Kidney (tissue), 14 donors: ENCODE results near the gene ERCC5. TPM values are rescaled to one million over a fixed set of nuclear protein-coding genes. Genes with fewer than 3 reads are reported as not detected.
A peak's percentile ranks its signal among the peaks of the same experiment; 100 is the strongest.

ENCODE experiments used
- DNase-seq, 5 donors: peaks; one replicate each; pipeline ENCODE4 v3.0.0-alpha.2; 2013 to 2020
- FAIRE-seq: peaks from 2 replicates; lab custom pipeline; 2012; peaks lifted over from hg19 to GRCh38; lab: Jason Lieb, UNC
- H3K27ac ChIP-seq, 2 donors: one replicate each; pipeline ENCODE4 v1.7.0; 2013; ENCODE audit warnings: low read depth in 2 of 2, low read length in 2 of 2, inconsistent platforms in 1 of 2
- H3K27me3 ChIP-seq: one replicate; pipeline ENCODE4 v1.7.1; 2013; ENCODE audit warnings: low read length, inconsistent platforms; ENCODE audit not compliant: control insufficient read depth, insufficient read depth
- H3K36me3 ChIP-seq, 3 donors: one replicate each; pipeline versions ENCODE4 v1.7.0 to v1.7.1; 2013; ENCODE audit warnings: low read length in 3 of 3, control low read depth in 1 of 3, inconsistent platforms in 1 of 3; ENCODE audit not compliant: insufficient read depth in 3 of 3, control insufficient read depth in 2 of 3
- H3K4me1 ChIP-seq, 3 donors: one replicate each; pipeline versions ENCODE4 v1.7.0 to v1.7.1; 2013; ENCODE audit warnings: low read length in 3 of 3, inconsistent platforms in 1 of 3, low read depth in 1 of 3; ENCODE audit not compliant: control insufficient read depth in 2 of 3, insufficient read depth in 2 of 3
- H3K4me3 ChIP-seq, 3 donors: one replicate each; pipeline versions ENCODE4 v1.7.0 to v1.8.1; 2013; ENCODE audit warnings: low read length in 3 of 3, control low read depth in 1 of 3, inconsistent platforms in 1 of 3
- H3K9ac ChIP-seq, 3 donors: one replicate each; pipeline versions ENCODE4 v1.7.0 to v1.7.1; 2013; ENCODE audit warnings: low read length in 3 of 3, control low read depth in 1 of 3, inconsistent platforms in 1 of 3
- H3K9me3 ChIP-seq, 3 donors: one replicate each; pipeline versions ENCODE4 v1.7.0 to v1.7.1; 2013; ENCODE audit warnings: low read length in 3 of 3, control low read depth in 1 of 3, inconsistent platforms in 1 of 3; ENCODE audit not compliant: control insufficient read depth in 2 of 3, insufficient read depth in 1 of 3
- intact Hi-C: fragments of 100-400 bp; cut with DNase I; formaldehyde crosslinking; loops from one replicate; pipeline ENCODE4 v1.11.1; 2022
- polyA plus RNA-seq: library from polyadenylated mRNA; stranded (reverse); fragments of 350-450 nt; fragmentation: Illumina TruSeq; extraction: RNeasy Lipid Tissue Mini Kit (QIAGEN cat#74804); gene quantifications from one replicate; pipeline ENCODE4 v1.2.3, GENCODE V29; 2014; ENCODE audit warnings: low read depth, low replicate concordance; ENCODE audit not compliant: insufficient read depth
- total RNA-seq: library from RNA; stranded (reverse); fragmentation: NEBNext Ultra II Directional; extraction: Animal tissue kit (Norgen Biotek cat#: 25700); gene quantifications from one replicate; pipeline ENCODE4 v1.2.1, GENCODE V29; 2021
- TF ChIP-seq, protein P1 (sequence below): IDR thresholded peaks from 3 replicates; pipeline ENCODE4 v1.5.1; 2012; ENCODE audit warnings: mild to moderate bottlenecking, moderate library complexity, borderline replicate concordance; ENCODE audit not compliant: insufficient read depth; ENCODE audit errors: extremely low read depth
- donor health status: control.
- donor health status: control.
- donor health status: control.
- donor health status: control.
- donor health status: control.
- donor health status: DM: yes; HTN: yes; CAD: no.
- donor health status: Normal renal cell carcinoma (clear cell type).

Gene ERCC5
- total and polyA plus RNA-seq, 2 donors from 2014 or later = 37.4 to 56.0 TPM

DNA sequence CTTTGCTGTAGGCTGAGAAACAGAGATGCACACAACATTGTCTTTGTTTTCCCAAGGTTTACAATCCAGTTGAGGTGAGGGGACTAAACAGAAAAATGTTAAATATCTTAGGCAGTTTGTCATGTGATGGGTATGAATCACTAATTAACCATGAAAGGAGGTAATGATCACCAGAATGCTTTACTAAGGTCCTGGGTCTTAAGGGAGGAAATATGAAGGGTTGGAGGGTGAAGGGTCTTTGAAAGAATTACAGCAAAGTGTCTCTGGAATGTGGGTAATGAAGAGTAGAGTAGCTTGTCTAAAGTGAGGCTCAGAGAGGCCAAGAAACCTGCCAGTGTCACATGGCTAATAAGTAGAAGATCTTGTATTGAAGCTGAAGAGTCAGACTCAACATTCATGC is 27.9 kb upstream of the ERCC5 start:
- DNase-seq = peak in 2 of 5 donors; percentile 49 to 69
- H3K4me3 ChIP-seq = peak overlapping the region in 1 of 3 donors; percentile 2
- H3K27ac ChIP-seq = peak overlapping the region; percentile 26 to 72
- no peak overlapping the region for H3K9ac ChIP-seq
- H3K36me3 ChIP-seq = peaks cover 10 to 20% (median 12%) of the 10 kb centered on the region in 3 donors
- TF ChIP-seq, protein P1, sequence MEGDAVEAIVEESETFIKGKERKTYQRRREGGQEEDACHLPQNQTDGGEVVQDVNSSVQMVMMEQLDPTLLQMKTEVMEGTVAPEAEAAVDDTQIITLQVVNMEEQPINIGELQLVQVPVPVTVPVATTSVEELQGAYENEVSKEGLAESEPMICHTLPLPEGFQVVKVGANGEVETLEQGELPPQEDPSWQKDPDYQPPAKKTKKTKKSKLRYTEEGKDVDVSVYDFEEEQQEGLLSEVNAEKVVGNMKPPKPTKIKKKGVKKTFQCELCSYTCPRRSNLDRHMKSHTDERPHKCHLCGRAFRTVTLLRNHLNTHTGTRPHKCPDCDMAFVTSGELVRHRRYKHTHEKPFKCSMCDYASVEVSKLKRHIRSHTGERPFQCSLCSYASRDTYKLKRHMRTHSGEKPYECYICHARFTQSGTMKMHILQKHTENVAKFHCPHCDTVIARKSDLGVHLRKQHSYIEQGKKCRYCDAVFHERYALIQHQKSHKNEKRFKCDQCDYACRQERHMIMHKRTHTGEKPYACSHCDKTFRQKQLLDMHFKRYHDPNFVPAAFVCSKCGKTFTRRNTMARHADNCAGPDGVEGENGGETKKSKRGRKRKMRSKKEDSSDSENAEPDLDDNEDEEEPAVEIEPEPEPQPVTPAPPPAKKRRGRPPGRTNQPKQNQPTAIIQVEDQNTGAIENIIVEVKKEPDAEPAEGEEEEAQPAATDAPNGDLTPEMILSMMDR = no peak
- no peaks in the 10 kb centered on the region for H3K9me3 ChIP-seq
- H3K4me1 ChIP-seq = peaks cover 0 to 21% (median 9%) of the 10 kb centered on the region in 3 donors
- no peak for FAIRE-seq
- intact Hi-C loops = no loop called here
- no peaks in the 10 kb centered on the region for H3K27me3 ChIP-seq

- FAIRE-seq = no peak
- peaks cover 15 to 20% (median 19%) of the 10 kb centered on the region in 3 donors for H3K36me3 ChIP-seq
- H3K9ac ChIP-seq = no peak overlapping the region
Measured at GRCh38 chr13:102825400-102825799, 20.4 kb upstream of the ERCC5 start.

GRCh38 chr13:102825921-102826706 is 19.7 kb upstream of the ERCC5 start:
- no peaks in the 10 kb centered on the region for H3K9me3 ChIP-seq
- peak overlapping the region in 1 of 2 donors; percentile 30 for H3K27ac ChIP-seq
- peaks cover 0 to 6% (median 2%) of the 10 kb centered on the region in 3 donors for H3K4me1 ChIP-seq
- intact Hi-C loops = no loop called here
- H3K9ac ChIP-seq = no peak overlapping the region
- DNase-seq (no peak), FAIRE-seq (no peak)
- TF ChIP-seq, protein P1 = no peak
- no peaks in the 10 kb centered on the region for H3K27me3 ChIP-seq
- H3K4me3 ChIP-seq = no peak overlapping the region
- peaks cover 15 to 20% (median 19%) of the 10 kb centered on the region in 3 donors for H3K36me3 ChIP-seq

More at GRCh38 chr13:102825400-102825799, 20.4 kb upstream of the ERCC5 start:
- no peak for DNase-seq
- Histone ChIP-seq H3K27me3 (no peaks in the 10 kb centered on the region), H3K27ac (peak overlapping the region in 1 of 2 donors; percentile 30), H3K4me1 (peaks cover 0 to 6% (median 2%) of the 10 kb centered on the region in 3 donors), H3K9me3 (no peaks in the 10 kb centered on the region), H3K4me3 (no peak overlapping the region)
- TF ChIP-seq, protein P1 = no peak
- intact Hi-C loops = no loop called here
